Measurements from ENCODE around the gene SEZ6L.
"Not testable (repeated sequence)": the region's sequence is repeated elsewhere in the genome, so short reads cannot be mapped to it uniquely, and the experiment has no call there.

Gene SEZ6L

GRCh38 chr22:26380072-26380830 is 211.0 kb downstream of the SEZ6L start:
- no peak for DNase-seq (ENCODE audit: low read depth, low spot score)

- no peak for DNase-seq (ENCODE audit: low read depth, low spot score)
These were observed 213.5 kb downstream of the SEZ6L start for GRCh38 chr22:26382782-26383181.

- DNase-seq (ENCODE audit: low read depth, low spot score): no peak
These were observed 214.8 kb downstream of the SEZ6L start for GRCh38 chr22:26383968-26384556.

GRCh38 chr22:26385164-26385563 is 215.9 kb downstream of the SEZ6L start:
- DNase-seq (ENCODE audit: low read depth, low spot score): no peak

- no peak for DNase-seq (ENCODE audit: low read depth, low spot score)
These were observed 219.9 kb downstream of the SEZ6L start for GRCh38 chr22:26389125-26389524.

- DNase-seq (ENCODE audit: low read depth, low spot score): no peak
These were observed 221.8 kb downstream of the SEZ6L start for GRCh38 chr22:26391091-26391490.

- DNase-seq (ENCODE audit: low read depth, low spot score): no peak
These were observed 222.4 kb downstream of the SEZ6L start for GRCh38 chr22:26391623-26392022.

GRCh38 chr22:26393929-26394328 is 224.7 kb downstream of the SEZ6L start:
- DNase-seq (ENCODE audit: low read depth, low spot score): no peak

GRCh38 chr22:26394777-26395176 is 225.5 kb downstream of the SEZ6L start:
- DNase-seq (ENCODE audit: low read depth, low spot score): no peak

GRCh38 chr22:26395926-26396325 is 226.7 kb downstream of the SEZ6L start:
- DNase-seq (ENCODE audit: low read depth, low spot score): no peak

- peak; percentile 3 for DNase-seq (ENCODE audit: low read depth, low spot score)
These were observed 229.5 kb downstream of the SEZ6L start for GRCh38 chr22:26398741-26399153.

- DNase-seq (ENCODE audit: low read depth, low spot score): no peak
These were observed 230.0 kb downstream of the SEZ6L start for GRCh38 chr22:26399289-26399688.

GRCh38 chr22:26401726-26402125 is 232.5 kb downstream of the SEZ6L start:
- DNase-seq (ENCODE audit: low read depth, low spot score): no peak

- DNase-seq (ENCODE audit: low read depth, low spot score): no peak
These were observed 235.7 kb downstream of the SEZ6L start for GRCh38 chr22:26404851-26405421.

GRCh38 chr22:26406118-26406517 is 236.9 kb downstream of the SEZ6L start:
- DNase-seq (ENCODE audit: low read depth, low spot score): no peak

GRCh38 chr22:26408562-26409220 is 239.4 kb downstream of the SEZ6L start:
- not testable (repeated sequence) for DNase-seq (ENCODE audit: low read depth, low spot score)

- DNase-seq (ENCODE audit: low read depth, low spot score): no peak
These were observed 240.6 kb downstream of the SEZ6L start for GRCh38 chr22:26409719-26410335.

GRCh38 chr22:26410386-26410785 is 241.1 kb downstream of the SEZ6L start:
- DNase-seq (ENCODE audit: low read depth, low spot score): no peak

- DNase-seq (ENCODE audit: low read depth, low spot score): no peak
These were observed 245.1 kb downstream of the SEZ6L start for GRCh38 chr22:26414347-26414746.

GRCh38 chr22:26416256-26416655 is 247.0 kb downstream of the SEZ6L start:
- no peak for DNase-seq (ENCODE audit: low read depth, low spot score)

- DNase-seq (ENCODE audit: low read depth, low spot score): peak; percentile 7
These were observed 247.5 kb downstream of the SEZ6L start for GRCh38 chr22:26416670-26417276.

GRCh38 chr22:26417406-26417805 is 248.1 kb downstream of the SEZ6L start:
- no peak for DNase-seq (ENCODE audit: low read depth, low spot score)

All from smooth muscle cell of the brain vasculature (primary cell).